ENCODE results near the gene SEC16A.

GRCh38 chr9:136510561-136510960 lies 27.7 kb upstream of the SEC16A start:
- no peak for TF ChIP-seq EZH2 (IDR thresholded peaks at IDR 0.05)
- no peak for TF ChIP-seq POLR2AphosphoS5 (IDR thresholded peaks at IDR 0.05; ENCODE audit: borderline replicate concordance, low read depth, low read length)

Data from SK-N-MC (cell line).